Posterior vena cava (tissue), 2 donors: ENCODE results near the gene PTPN11. TPM values are rescaled to one million over a fixed set of nuclear protein-coding genes. Genes with fewer than 3 reads are reported as not detected.
"Not testable (repeated sequence)": the region's sequence is repeated elsewhere in the genome, so short reads cannot be mapped to it uniquely, and the experiment has no call there.

Source experiments
- DNase-seq: peaks from one replicate; pipeline ENCODE4 v3.0.0-alpha.2; 2020; ENCODE audit warnings: low spot score
- intact Hi-C, 2 donors: fragments of 100-400 bp; cut with DNase I; formaldehyde crosslinking; loops; one replicate each; pipeline versions ENCODE4 v1.14.1 to v1.14.2; 2022 to 2023
- long read RNA-seq, 2 donors: library from polyadenylated mRNA; unstranded; transcript quantifications; one replicate each; pipeline ENCODE4 v2.0.0, GENCODE V29; 2020 to 2021
- total RNA-seq, 2 donors: library from RNA; stranded (reverse); fragmentation: NEBNext Ultra II Directional; extraction: Animal tissue kit (Norgen Biotek cat#: 25700); gene quantifications; one replicate each; pipeline ENCODE4 v1.2.1, GENCODE V29; 2021
- donor health status: DM: yes; HTN: yes; CAD: no.
- donor health status: DM: yes; HTN: yes; CAD: no.

Gene PTPN11
- 100 to 1,000 TPM; 139 to 204 TPM for total RNA-seq
- long read RNA-seq, donor 1, full-length matches to known transcripts: 16 of 44 reads
- long read RNA-seq, donor 1, partial matches to known transcripts: 5 of 44 reads
- long read RNA-seq, donor 1, other reads (novel, unspliced or antisense): 23 of 44 reads
- long read RNA-seq, donor 2, full-length matches to known transcripts: 3 of 85 reads
- long read RNA-seq, donor 2, partial matches to known transcripts: 58 of 85 reads
- long read RNA-seq, donor 2, other reads (novel, unspliced or antisense): 24 of 85 reads

GRCh38 chr12:112418608-112419296 is at the start of gene PTPN11:
PTPN11 (plus strand) TSS chr12:112418947; CDS start chr12:112419112, 165 bp downstream.
- intact Hi-C loops: no loop called here
- DNase-seq: peak; percentile 97

DNA sequence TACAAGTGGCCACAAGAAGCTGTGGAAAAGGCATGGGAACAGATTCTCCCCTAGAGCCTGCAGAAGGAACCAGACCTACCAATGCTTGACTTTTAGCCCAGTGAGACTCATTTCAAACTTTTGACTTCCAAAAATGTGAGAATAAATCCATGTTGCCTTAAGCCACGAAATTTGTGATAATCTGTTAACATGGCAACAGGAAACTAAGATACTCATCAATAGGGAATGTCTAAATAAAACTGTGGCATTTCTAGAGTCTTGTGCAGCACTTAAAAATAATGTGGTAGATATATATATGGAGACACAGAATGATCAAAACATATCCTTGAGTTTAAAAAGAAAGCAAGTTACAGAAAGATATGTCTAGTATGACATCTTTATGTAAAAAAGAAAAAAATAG is 48.5 kb upstream of the PTPN11 start:
- no peak for DNase-seq
- intact Hi-C loops: no loop called here

DNA sequence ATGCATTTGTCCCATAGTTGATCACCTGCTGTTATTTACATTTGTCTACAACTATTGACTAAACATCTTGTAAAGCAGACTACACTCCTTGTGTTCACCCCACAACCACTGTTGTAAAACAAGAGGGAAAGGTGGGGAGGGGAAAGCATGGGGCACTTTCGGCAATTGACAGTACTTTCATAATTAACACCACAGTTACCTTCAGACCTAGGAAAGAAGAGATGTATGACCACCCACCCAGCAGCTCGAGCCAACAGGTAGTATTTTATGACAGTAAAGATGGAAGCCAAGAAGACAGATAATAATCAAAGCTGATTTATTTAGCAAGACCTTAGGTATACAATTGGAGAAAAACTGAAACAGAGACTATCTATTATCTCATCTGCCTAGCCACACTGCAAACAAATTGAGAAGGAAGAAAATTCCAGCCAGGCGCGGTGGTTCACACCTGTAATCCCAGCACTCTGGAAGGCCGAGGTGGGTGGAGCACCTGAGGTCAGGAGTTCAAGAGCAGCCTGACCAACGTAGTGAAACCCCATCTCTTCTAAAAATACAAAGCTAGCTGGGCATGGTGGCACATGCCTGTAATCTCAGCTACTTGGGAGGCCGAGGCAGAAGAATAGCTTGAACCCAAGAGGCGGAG is 47.8 kb upstream of the PTPN11 start:
- intact Hi-C loops: no loop called here
- DNase-seq: no peak

DNA sequence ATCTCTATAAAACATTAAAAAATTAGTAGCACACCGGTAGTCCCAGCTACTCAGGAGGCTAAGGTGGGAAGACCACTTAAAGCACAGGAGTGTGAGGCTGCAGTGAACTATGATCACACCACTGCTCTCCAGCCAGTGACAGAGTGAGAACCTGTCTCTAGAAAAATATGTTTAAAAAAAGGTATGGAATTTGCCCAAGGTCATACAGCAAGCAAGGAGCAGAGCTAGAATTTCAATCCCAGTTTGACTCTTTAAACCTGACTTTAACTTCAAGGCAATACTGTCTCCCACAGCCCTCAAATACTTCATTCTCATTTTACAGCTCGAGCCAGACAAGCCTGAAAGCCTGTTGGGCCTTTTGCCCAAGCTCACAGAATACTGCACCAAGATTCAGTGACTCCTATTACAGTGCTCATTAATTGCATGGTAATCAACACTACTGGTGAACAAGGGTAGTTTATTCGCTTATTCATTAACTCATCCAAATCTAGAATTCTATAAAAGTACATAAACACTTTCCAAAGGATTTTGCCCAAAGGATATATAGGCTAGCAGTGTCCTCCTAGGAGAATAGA is 44.5 kb upstream of the PTPN11 start:
- no peak for DNase-seq
- intact Hi-C loops: no loop called here

GRCh38 chr12:112375105-112375504 is 43.6 kb upstream of the PTPN11 start:
- no peak for DNase-seq
- intact Hi-C loops: no loop called here

DNA sequence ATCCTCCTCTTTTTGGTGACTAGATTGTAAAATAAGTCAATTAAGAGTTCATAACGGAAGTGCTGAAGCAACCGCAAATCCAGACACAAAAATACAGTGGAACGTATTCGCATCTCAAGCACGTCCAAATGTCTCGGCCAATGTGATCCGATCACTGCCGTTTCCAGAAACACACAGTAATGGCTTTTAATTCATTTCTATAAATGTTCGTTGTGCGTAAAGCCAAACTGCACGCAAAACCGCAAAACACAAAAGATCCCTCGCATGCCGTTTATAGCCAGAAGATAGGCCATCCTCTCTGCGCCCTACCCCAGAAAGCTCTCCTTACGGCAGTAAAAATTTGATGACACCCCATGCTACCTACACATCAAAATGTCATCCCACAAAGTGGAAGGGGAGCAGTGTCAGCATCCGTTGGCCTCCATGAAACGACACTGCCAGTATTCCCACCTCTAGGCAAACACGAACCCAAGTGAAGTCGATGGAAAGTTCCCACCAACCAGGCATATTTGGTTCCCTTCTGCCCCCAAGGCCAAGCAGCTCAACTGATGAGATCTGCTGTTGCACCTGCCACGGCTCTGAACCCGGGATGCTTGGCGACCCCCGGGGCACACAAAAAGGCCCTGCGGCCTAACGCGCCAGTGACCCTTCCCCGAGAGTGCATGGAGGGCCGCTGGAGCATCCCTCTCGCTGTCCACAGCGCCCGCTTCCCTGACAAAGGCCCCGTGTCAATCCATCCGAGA is 37.9 kb upstream of the PTPN11 start:
- no peak for DNase-seq
- intact Hi-C loops: no loop called here

GRCh38 chr12:112381406-112381882 is 37.3 kb upstream of the PTPN11 start:
- peak; percentile 79 for DNase-seq
- intact Hi-C loops: no loop called here

DNA sequence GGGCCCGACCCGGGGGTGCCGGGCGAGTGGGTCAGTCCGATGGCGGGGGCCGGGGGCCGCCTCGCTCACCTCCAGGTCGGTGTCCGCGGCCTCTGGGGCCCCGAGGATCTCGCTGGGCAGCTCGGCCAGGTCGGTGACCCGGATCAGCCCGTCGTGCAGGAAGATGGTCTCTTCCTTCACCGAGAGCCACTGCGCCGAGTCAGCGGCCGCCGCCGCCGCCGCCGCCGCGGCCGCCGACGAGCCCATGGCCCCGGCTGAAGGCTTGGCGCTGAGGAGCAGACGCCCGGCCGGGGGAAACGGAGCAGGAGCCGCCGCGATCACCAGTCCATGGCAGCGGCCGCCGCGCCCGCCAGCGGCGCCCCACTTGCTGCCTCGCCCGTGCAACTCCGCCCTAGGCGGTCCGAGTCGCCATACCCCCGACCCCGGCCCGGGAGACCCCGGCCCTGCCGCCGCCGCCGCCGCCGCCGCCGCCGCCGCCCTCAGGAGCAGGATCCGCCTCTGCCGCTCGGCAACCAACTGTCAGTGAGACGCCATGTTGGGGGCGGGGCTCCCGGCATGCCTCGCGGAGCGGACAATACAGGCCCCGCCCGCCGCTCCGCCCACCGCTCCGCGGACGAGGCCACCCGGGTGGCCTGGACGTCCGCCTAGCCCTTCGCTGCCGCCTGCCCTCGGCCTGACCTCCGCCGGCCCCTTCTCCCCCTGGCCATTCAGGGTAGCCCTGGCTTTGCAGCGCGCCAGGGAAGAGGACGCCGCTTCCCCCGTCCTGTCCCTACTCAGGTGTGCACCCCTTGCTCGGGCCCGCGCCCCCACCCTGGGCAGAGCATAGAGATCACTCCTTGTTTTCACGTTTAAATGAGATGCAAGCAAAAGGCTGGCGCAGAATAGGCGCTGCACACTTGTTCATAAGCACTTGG is 36.6 kb upstream of the PTPN11 start, which contains the start of gene HECTD4:
Gene HECTD4 (minus strand): TSS at position 549 of the 914 bp plus-strand sequence. CDS start 303 bp downstream, at position 246.
- peak; percentile 98 for DNase-seq
- intact Hi-C loops: no loop called here

GRCh38 chr12:112382866-112383265 is 35.9 kb upstream of the PTPN11 start:
- intact Hi-C loops: no loop called here
- DNase-seq: no peak

- no peak for DNase-seq
- intact Hi-C loops: loop anchor here in 1 of 2 donors (5.0 kb wide), 1 partner anchor 104 kb away; no protein-coding TSS in a partner anchor
Observed at GRCh38 chr12:112386726-112387125, 32.0 kb upstream of the PTPN11 start.

- no peak for DNase-seq
- intact Hi-C loops: loop anchor here in 1 of 2 donors (5.0 kb wide), 1 partner anchor 107 kb away; no protein-coding TSS in a partner anchor
Observed at GRCh38 chr12:112389228-112389627, 29.5 kb upstream of the PTPN11 start.

DNA sequence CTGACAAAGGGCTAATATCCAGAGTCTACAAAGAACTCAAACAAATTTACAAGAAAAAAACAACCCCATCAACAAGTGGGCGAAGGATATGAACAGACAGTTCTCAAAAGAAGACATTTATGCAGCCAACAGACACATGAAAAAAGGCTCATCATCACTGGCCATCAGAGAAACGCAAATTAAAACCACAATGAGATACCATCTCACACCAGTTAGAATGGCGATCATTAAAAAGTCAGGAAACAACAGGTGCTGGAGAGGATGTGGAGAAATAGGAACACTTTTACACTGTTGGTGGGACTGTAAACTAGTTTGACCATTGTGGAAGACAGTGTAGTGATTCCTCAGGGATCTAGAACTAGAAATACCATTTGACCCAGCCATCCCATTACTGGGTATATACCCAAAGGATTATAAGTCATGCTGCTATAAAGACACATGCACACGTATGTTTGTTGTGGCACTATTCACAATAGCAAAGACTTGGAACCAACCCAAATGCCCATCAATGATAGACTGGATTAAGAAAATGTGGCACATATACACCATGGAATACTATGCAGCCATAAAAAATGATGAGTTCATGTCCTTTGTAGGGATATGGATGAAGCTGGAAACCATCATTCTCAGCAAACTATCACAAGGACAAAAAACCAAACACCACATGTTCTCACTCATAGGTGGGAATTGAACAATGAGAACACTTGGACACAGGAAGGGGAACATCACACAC is 28.7 kb upstream of the PTPN11 start:
- DNase-seq: not testable (repeated sequence)
- intact Hi-C loops: loop anchor here in 1 of 2 donors (5.0 kb wide), 1 partner anchor 108 kb away; no protein-coding TSS in a partner anchor

DNA sequence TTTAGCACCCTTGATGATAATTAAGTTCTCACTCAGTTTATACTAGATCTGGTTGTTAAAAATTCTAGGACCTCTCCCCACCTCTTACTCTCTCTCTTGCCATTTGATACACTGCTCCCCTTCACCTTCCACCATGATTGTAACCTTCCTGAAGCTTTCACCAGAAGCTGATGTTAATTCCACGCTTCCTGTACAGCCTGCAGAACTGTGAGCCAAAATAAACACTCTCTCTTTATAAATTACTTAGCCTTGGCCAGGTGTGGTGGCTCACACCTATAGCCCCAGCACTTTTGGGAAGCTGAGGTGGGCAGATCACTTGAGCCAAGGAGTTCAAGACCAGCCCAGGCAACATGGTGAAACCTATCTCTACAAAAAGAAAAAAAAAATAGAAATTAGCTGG is 25.4 kb upstream of the PTPN11 start:
- no peak for DNase-seq
- intact Hi-C loops: no loop called here

- no peak for DNase-seq
- intact Hi-C loops: no loop called here
Observed at GRCh38 chr12:112401054-112401453, 17.7 kb upstream of the PTPN11 start.

DNA sequence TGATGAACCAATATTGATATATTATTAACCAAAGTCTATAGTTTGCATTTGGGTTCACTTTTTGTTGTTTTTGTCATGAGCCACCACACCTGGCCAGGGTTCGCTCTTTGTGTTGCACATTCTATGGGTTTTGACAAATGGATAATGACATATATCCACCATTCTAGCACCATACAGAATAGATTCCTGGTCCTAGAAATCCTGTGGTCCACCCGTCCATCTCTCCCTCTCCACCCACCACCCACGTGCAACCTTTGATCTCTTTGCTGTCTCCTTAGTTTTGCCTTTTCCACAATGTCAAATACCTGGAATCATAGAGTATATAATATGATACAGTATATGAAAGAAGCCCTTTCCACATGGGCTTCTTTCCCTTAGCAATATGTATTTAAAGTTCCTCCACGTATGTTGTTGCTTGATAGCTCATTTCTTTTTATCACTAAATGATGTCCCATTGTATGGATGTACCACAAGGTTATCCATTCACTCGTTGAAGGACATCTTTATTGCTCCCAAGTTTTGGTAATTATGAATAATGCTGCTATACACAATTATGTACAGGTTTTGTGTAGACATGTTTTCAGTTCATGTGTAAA is 16.7 kb upstream of the PTPN11 start:
- intact Hi-C loops: no loop called here
- no peak for DNase-seq

- DNase-seq: no peak
- intact Hi-C loops: no loop called here
Observed at GRCh38 chr12:112406519-112407488, 11.9 kb upstream of the PTPN11 start.
